Fibroblast of lung (primary cell): ENCODE data around the gene JOSD2. TPM values are rescaled to one million over a fixed set of nuclear protein-coding genes. Genes with fewer than 3 reads are reported as not detected.

Source experiments
- DNase-seq, 2 donors: peaks; one replicate each; pipeline versions ENCODE4 v3.0.0 to v3.0.0-alpha.2; 2010; ENCODE audit warnings: low read depth in 2 of 2
- H2AFZ ChIP-seq: 2 replicates; pipeline ENCODE4 v1.5.1; 2012; ENCODE audit warnings: low read length, control low read depth, inconsistent platforms
- H3K27ac ChIP-seq: 2 replicates; pipeline ENCODE4 v1.5.1; 2011; ENCODE audit warnings: low read length, control low read depth; ENCODE audit not compliant: insufficient read depth
- H3K27me3 ChIP-seq: 2 replicates; pipeline ENCODE4 v1.5.1; 2011; ENCODE audit warnings: mild to moderate bottlenecking, low read length; ENCODE audit not compliant: control insufficient read depth, insufficient read depth
- H3K36me3 ChIP-seq: 2 replicates; pipeline ENCODE4 v1.5.1; 2011; ENCODE audit warnings: low read length; ENCODE audit not compliant: control insufficient read depth, insufficient read depth
- H3K4me1 ChIP-seq: 2 replicates; pipeline ENCODE4 v1.5.1; 2011; ENCODE audit warnings: low read length; ENCODE audit not compliant: control insufficient read depth, insufficient read depth; ENCODE audit errors: extremely low read depth
- H3K4me2 ChIP-seq: 2 replicates; pipeline ENCODE4 v1.5.1; 2011; ENCODE audit warnings: low read length, control low read depth; ENCODE audit not compliant: insufficient read depth; ENCODE audit errors: extremely low read depth
- H3K4me3 ChIP-seq, 4 experiments: fragments of 200-600 bp in 1 of 4; sonication (generic) in 1 of 4; replicated peaks in 1 of 4; 2 replicates each; pipeline ENCODE4 v1.5.1; 2011 to 2016; ENCODE audit warnings: low read length in 4 of 4, low read depth in 3 of 4, mild to moderate bottlenecking in 3 of 4, control low read depth in 2 of 4, inconsistent platforms in 1 of 4, mixed read lengths in 1 of 4; ENCODE audit not compliant: insufficient read depth in 1 of 4; ENCODE audit errors: control extremely low read depth in 1 of 4
- H3K79me2 ChIP-seq: 2 replicates; pipeline ENCODE4 v1.5.1; 2012; ENCODE audit warnings: mild to moderate bottlenecking, low read length, inconsistent platforms; ENCODE audit not compliant: control insufficient read depth, insufficient read depth
- H3K9ac ChIP-seq: 2 replicates; pipeline ENCODE4 v1.5.1; 2011; ENCODE audit warnings: mild to moderate bottlenecking, low read length, control low read depth; ENCODE audit not compliant: insufficient read depth
- H3K9me3 ChIP-seq: 2 replicates; pipeline ENCODE4 v1.5.1; 2012; ENCODE audit warnings: low read depth, low read length; ENCODE audit not compliant: control insufficient read depth, insufficient read depth
- H4K20me1 ChIP-seq: 2 replicates; pipeline ENCODE4 v1.5.1; 2011; ENCODE audit warnings: low read length; ENCODE audit not compliant: control insufficient read depth, insufficient read depth; ENCODE audit errors: extremely low read depth
- EZH2 ChIP-seq: IDR thresholded peaks from 2 replicates; pipeline ENCODE4 v1.5.1; 2012; ENCODE audit warnings: low read length, control low read depth, mild to moderate bottlenecking; ENCODE audit errors: missing control alignments
- polyA plus RNA-seq, 2 donors: library from polyadenylated mRNA; depleted of rRNA in 1 of 2; stranded (reverse) in 1 of 2; unstranded in 1 of 2; fragments of >200 nt; gene quantifications; 2 replicates each; pipeline ENCODE4 v1.2.1, GENCODE V29; 2011 to 2012; ENCODE audit warnings: missing spikeins in 1 of 2
- total RNA-seq: library from RNA; depleted of rRNA; stranded (reverse); fragments of >200 nt; gene quantifications from 2 replicates; pipeline ENCODE4 v1.2.1, GENCODE V29; 2014
- TF ChIP-seq, protein P1 (sequence below), 2 donors: IDR thresholded peaks in 1 of 2; conservative IDR thresholded peaks in 1 of 2; 1 replicate in 1 of 2; 2 replicates in 1 of 2; pipeline ENCODE4 v1.5.1; 2011 to 2012; ENCODE audit warnings: low read length in 2 of 2, control low read depth in 1 of 2, inconsistent platforms in 1 of 2, low read depth in 1 of 2, mild to moderate bottlenecking in 1 of 2

The JOSD2 gene
- total and polyA plus RNA-seq, 2 donors (not counting 1 experiment from before 2014, with no cell fraction given): 17.3 to 48.6 TPM

DNA sequence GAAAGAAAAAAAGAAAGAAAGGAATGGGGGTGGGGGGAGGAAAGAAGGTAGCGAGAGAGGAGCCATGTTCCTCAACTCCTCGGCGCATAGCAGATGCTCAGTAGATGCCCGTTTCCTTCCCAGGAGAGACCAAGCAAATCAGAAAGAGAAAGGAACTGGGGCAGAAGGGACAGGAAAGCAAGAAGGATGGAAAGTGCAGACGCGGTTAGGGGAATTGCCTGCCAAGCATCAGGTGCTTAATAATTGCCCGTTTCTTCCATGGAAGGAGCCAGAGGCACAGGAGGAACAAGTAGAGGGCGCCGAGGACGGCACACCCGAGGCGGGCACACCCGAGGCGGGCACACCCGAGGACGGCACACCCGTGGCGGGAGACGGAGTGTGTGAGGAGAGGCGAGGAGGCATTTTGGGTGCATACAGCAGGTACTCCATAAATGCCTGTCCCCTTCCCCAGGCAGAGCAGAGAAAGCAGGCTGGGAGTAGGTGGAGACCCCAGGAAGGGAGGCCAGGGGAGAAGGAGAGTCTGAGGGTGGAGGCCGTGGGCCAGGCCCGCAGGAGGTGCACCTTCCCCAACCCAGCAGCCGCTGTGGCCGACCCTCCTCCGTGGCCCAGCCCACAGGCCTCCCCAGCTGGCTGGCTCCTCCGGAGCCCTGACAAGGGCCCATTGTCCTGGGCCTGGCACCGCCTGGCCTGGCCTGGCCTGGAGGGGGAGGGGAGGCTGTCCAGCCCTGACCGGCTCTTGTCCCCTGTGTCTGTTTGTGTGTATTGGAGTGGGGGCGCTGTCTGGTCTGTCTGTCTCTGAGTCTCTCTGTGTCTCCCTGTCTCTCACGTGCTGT lies 14.6 kb downstream of the JOSD2 start:
- Histone ChIP-seq H2AFZ (no peak overlapping the region), H3K27ac (no peak overlapping the region), H3K27me3 (peaks cover 18% of the 10 kb centered on the region), H3K79me2 (no peaks in the 10 kb centered on the region), H4K20me1 (no peaks in the 10 kb centered on the region), H3K4me2 (no peak overlapping the region), H3K9ac (no peak overlapping the region), H3K4me3 (no peak overlapping the region), H3K9me3 (no peaks in the 10 kb centered on the region), H3K36me3 (no peaks in the 10 kb centered on the region), H3K4me1 (no peaks in the 10 kb centered on the region)
- DNase-seq: no peak
- TF ChIP-seq, protein P1, sequence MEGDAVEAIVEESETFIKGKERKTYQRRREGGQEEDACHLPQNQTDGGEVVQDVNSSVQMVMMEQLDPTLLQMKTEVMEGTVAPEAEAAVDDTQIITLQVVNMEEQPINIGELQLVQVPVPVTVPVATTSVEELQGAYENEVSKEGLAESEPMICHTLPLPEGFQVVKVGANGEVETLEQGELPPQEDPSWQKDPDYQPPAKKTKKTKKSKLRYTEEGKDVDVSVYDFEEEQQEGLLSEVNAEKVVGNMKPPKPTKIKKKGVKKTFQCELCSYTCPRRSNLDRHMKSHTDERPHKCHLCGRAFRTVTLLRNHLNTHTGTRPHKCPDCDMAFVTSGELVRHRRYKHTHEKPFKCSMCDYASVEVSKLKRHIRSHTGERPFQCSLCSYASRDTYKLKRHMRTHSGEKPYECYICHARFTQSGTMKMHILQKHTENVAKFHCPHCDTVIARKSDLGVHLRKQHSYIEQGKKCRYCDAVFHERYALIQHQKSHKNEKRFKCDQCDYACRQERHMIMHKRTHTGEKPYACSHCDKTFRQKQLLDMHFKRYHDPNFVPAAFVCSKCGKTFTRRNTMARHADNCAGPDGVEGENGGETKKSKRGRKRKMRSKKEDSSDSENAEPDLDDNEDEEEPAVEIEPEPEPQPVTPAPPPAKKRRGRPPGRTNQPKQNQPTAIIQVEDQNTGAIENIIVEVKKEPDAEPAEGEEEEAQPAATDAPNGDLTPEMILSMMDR (conservative IDR thresholded peaks at IDR 0.05 in 1 of 2, IDR thresholded peaks at IDR 0.05 in 1 of 2; ENCODE audit: low read depth in 1 of 2, low read length in 2 of 2): no peak
- no peak for TF ChIP-seq EZH2

DNA sequence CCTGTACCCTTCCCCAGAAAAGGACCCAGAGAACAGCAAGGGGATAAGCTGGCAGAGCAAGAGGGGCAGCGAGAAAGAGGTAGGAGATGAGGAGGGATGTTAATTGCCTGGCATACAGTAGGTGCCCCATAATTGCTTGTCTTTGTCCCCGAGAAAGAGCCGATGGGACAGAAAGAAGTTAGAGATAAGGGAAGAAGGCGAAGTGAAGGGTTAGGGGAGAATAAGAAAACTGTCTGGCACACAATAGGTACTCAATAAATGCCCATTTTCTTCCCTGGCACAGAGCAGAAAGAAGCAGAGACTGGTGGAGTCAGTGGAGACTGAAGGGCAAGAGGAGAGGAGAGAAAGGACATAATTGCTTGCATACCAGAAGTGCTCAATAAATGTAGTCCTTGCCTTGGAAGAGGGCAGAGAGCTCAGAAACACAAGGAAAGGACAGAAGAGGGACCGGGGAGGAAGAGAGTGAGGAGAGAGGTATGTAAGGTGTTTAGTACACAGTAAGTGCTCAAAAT lies 15.9 kb downstream of the JOSD2 start:
- TF ChIP-seq, protein P1 (conservative IDR thresholded peaks at IDR 0.05 in 1 of 2, IDR thresholded peaks at IDR 0.05 in 1 of 2; ENCODE audit: low read depth in 1 of 2, low read length in 2 of 2): no peak
- TF ChIP-seq EZH2: no peak
- Histone ChIP-seq H3K79me2 (no peaks in the 10 kb centered on the region), H3K27ac (no peak overlapping the region), H3K36me3 (no peaks in the 10 kb centered on the region), H3K4me3 (no peak overlapping the region), H4K20me1 (no peaks in the 10 kb centered on the region), H3K9me3 (no peaks in the 10 kb centered on the region), H3K9ac (no peak overlapping the region), H3K4me1 (no peaks in the 10 kb centered on the region), H3K4me2 (no peak overlapping the region), H2AFZ (no peak overlapping the region), H3K27me3 (peaks cover 20% of the 10 kb centered on the region)
- no peak for DNase-seq

DNA sequence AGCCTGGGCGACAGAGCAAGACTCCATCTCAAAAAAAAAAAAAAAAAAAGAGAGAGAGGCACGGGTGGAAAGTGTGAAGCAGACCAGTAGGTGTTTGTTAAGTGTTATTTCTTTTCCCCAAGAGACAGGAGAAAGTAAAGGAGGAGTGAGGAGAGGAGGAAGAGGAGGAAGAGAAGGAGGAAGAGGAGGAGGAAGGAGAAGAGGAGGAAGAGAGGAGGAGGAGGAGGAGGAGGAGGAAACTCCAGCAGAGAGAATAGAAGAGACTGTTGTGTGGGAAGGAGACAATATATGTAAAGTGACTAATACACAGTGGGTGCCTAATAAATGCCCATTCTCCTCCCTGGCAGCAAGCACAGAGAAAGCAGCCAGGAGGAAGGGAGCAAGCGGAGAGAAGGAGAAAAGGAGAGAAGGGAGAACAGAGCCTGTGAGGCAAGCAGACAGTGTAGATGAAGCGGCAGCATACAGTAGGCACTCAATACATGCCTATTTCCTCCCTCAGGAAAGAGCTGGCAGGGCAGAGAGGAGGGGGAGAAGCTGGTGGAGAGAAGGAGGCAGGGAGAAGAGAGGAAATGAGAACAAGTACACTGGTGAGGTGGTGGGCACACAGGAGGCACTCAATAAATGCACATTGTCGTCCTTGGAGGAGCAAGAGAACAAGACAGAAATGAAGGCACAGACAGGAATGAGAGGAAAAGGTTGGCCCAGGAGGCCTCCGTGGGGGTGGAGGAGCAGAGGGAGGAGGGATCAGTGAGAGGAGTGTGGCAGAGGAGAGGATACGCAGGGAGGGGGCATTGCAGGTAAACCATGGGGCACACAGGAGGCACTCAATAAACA lies 16.6 kb downstream of the JOSD2 start:
- H3K9ac ChIP-seq: no peak overlapping the region
- no peak overlapping the region for H2AFZ ChIP-seq
- no peak overlapping the region for H3K27ac ChIP-seq
- H4K20me1 ChIP-seq: no peaks in the 10 kb centered on the region
- H3K79me2 ChIP-seq: no peaks in the 10 kb centered on the region
- H3K36me3 ChIP-seq: no peaks in the 10 kb centered on the region
- no peak overlapping the region for H3K4me3 ChIP-seq
- DNase-seq: no peak
- H3K9me3 ChIP-seq: no peaks in the 10 kb centered on the region
- H3K27me3 ChIP-seq: peaks cover 21% of the 10 kb centered on the region
- H3K4me2 ChIP-seq: no peak overlapping the region
- H3K4me1 ChIP-seq: no peaks in the 10 kb centered on the region
- TF ChIP-seq, protein P1 (conservative IDR thresholded peaks at IDR 0.05 in 1 of 2, IDR thresholded peaks at IDR 0.05 in 1 of 2; ENCODE audit: low read depth in 1 of 2, low read length in 2 of 2): no peak
